Measurements from ENCODE around the gene RAD1.

The RAD1 gene

GRCh38 chr5:34928267-34928666, 13.0 kb upstream of the RAD1 start:
- no peaks in the 10 kb centered on the region for H3K9me3 ChIP-seq (ENCODE audit: insufficient read depth, low read depth, low read length)
- no peaks in the 10 kb centered on the region for H3K27me3 ChIP-seq (ENCODE audit: insufficient read depth, low read length, poor library complexity, severe bottlenecking)
- peaks cover 33% of the 10 kb centered on the region for H3K36me3 ChIP-seq (ENCODE audit: insufficient read depth, low read length)
- peak overlapping the region; percentile 55 for H3K9ac ChIP-seq (ENCODE audit: low read depth, low read length, poor library complexity, severe bottlenecking)
- H2AFZ ChIP-seq (ENCODE audit: low read length), result no peak overlapping the region
- H3K79me2 ChIP-seq (ENCODE audit: insufficient read depth, low read length), result peaks cover 40% of the 10 kb centered on the region
- peak overlapping the region; percentile 76 for H3K4me3 ChIP-seq (ENCODE audit: low read length, poor library complexity, severe bottlenecking)
- peak overlapping the region; percentile 76 for H3K4me2 ChIP-seq (ENCODE audit: low read depth, low read length, poor library complexity, severe bottlenecking)
- no peaks in the 10 kb centered on the region for H3K9me2 ChIP-seq (replicated peaks; ENCODE audit: low read depth, low read length)
- H4K20me1 ChIP-seq (ENCODE audit: insufficient read depth, low read length, poor library complexity, severe bottlenecking), result peaks cover 30% of the 10 kb centered on the region
- peaks cover 26% of the 10 kb centered on the region for H3K4me1 ChIP-seq (ENCODE audit: insufficient read depth, low read length, poor library complexity, severe bottlenecking)
- H3F3A ChIP-seq (ENCODE audit: low read depth), result peaks cover 9% of the 10 kb centered on the region
- TF ChIP-seq EZH2phosphoT487 (IDR thresholded peaks at IDR 0.05; ENCODE audit: borderline replicate concordance), result no peak
- no peak for TF ChIP-seq CTCF (conservative IDR thresholded peaks at IDR 0.05; ENCODE audit: low read length)

- H3F3A ChIP-seq (ENCODE audit: low read depth), result peaks cover 9% of the 10 kb centered on the region
- H4K20me1 ChIP-seq (ENCODE audit: insufficient read depth, low read length, poor library complexity, severe bottlenecking), result peaks cover 32% of the 10 kb centered on the region
- H3K9me3 ChIP-seq (ENCODE audit: insufficient read depth, low read depth, low read length), result no peaks in the 10 kb centered on the region
- no peak overlapping the region for H3K4me2 ChIP-seq (ENCODE audit: low read depth, low read length, poor library complexity, severe bottlenecking)
- H3K4me1 ChIP-seq (ENCODE audit: insufficient read depth, low read length, poor library complexity, severe bottlenecking), result peaks cover 25% of the 10 kb centered on the region
- no peaks in the 10 kb centered on the region for H3K9me2 ChIP-seq (replicated peaks; ENCODE audit: low read depth, low read length)
- TF ChIP-seq EZH2phosphoT487 (IDR thresholded peaks at IDR 0.05; ENCODE audit: borderline replicate concordance) (no peak), CTCF (conservative IDR thresholded peaks at IDR 0.05; ENCODE audit: low read length) (no peak)
- no peaks in the 10 kb centered on the region for H3K27me3 ChIP-seq (ENCODE audit: insufficient read depth, low read length, poor library complexity, severe bottlenecking)
- peaks cover 38% of the 10 kb centered on the region for H3K36me3 ChIP-seq (ENCODE audit: insufficient read depth, low read length)
- peaks cover 40% of the 10 kb centered on the region for H3K79me2 ChIP-seq (ENCODE audit: insufficient read depth, low read length)
- H3K4me3 ChIP-seq (ENCODE audit: low read length, poor library complexity, severe bottlenecking), result no peak overlapping the region
- no peak overlapping the region for H3K9ac ChIP-seq (ENCODE audit: low read depth, low read length, poor library complexity, severe bottlenecking)
- no peak overlapping the region for H2AFZ ChIP-seq (ENCODE audit: low read length)
These were observed 12.5 kb upstream of the RAD1 start for GRCh38 chr5:34927785-34928184.

GRCh38 chr5:34926318-34926888, 11.1 kb upstream of the RAD1 start:
- TF ChIP-seq CTCF (conservative IDR thresholded peaks at IDR 0.05; ENCODE audit: low read length) (no peak), EZH2phosphoT487 (IDR thresholded peaks at IDR 0.05; ENCODE audit: borderline replicate concordance) (no peak)
- peaks cover 13% of the 10 kb centered on the region for H3K4me1 ChIP-seq (ENCODE audit: insufficient read depth, low read length, poor library complexity, severe bottlenecking)
- peaks cover 36% of the 10 kb centered on the region for H3K79me2 ChIP-seq (ENCODE audit: insufficient read depth, low read length)
- H3K4me3 ChIP-seq (ENCODE audit: low read length, poor library complexity, severe bottlenecking), result no peak overlapping the region
- peaks cover 28% of the 10 kb centered on the region for H4K20me1 ChIP-seq (ENCODE audit: insufficient read depth, low read length, poor library complexity, severe bottlenecking)
- peaks cover 50% of the 10 kb centered on the region for H3K36me3 ChIP-seq (ENCODE audit: insufficient read depth, low read length)
- peaks cover 9% of the 10 kb centered on the region for H3F3A ChIP-seq (ENCODE audit: low read depth)
- no peak overlapping the region for H3K4me2 ChIP-seq (ENCODE audit: low read depth, low read length, poor library complexity, severe bottlenecking)
- no peaks in the 10 kb centered on the region for H3K9me3 ChIP-seq (ENCODE audit: insufficient read depth, low read depth, low read length)
- H3K27me3 ChIP-seq (ENCODE audit: insufficient read depth, low read length, poor library complexity, severe bottlenecking), result no peaks in the 10 kb centered on the region
- no peak overlapping the region for H2AFZ ChIP-seq (ENCODE audit: low read length)
- no peaks in the 10 kb centered on the region for H3K9me2 ChIP-seq (replicated peaks; ENCODE audit: low read depth, low read length)
- no peak overlapping the region for H3K9ac ChIP-seq (ENCODE audit: low read depth, low read length, poor library complexity, severe bottlenecking)
